ENCODE data around the gene DIAPH2.

- TF ChIP-seq, protein P1, sequence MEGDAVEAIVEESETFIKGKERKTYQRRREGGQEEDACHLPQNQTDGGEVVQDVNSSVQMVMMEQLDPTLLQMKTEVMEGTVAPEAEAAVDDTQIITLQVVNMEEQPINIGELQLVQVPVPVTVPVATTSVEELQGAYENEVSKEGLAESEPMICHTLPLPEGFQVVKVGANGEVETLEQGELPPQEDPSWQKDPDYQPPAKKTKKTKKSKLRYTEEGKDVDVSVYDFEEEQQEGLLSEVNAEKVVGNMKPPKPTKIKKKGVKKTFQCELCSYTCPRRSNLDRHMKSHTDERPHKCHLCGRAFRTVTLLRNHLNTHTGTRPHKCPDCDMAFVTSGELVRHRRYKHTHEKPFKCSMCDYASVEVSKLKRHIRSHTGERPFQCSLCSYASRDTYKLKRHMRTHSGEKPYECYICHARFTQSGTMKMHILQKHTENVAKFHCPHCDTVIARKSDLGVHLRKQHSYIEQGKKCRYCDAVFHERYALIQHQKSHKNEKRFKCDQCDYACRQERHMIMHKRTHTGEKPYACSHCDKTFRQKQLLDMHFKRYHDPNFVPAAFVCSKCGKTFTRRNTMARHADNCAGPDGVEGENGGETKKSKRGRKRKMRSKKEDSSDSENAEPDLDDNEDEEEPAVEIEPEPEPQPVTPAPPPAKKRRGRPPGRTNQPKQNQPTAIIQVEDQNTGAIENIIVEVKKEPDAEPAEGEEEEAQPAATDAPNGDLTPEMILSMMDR (IDR thresholded peaks at IDR 0.05; ENCODE audit: low read depth, low read length, poor library complexity, severe bottlenecking): no peak
- no peak for TF ChIP-seq EZH2phosphoT487 (IDR thresholded peaks at IDR 0.05; ENCODE audit: borderline replicate concordance, low read length)
These were observed 641.8 kb downstream of the DIAPH2 start for GRCh38 chrX:97326456-97326855.

All from DOHH2 (cell line).